Measurements from ENCODE around the gene IFT25. TPM values are rescaled to one million over a fixed set of nuclear protein-coding genes. Genes with fewer than 3 reads are reported as not detected.

The IFT25 gene
- 22.2 and 29.3 TPM in 2 replicates for total RNA-seq

GRCh38 chr1:53945433-53946251, at the start of gene IFT25:
Gene IFT25, minus strand, starts transcription at chr1:53945699. Its CDS starts 5,617 bp downstream, at chr1:53940082.

GRCh38 chr1:53946252-53947171, 1.0 kb upstream of the IFT25 start, which contains the start of gene LRRC42:
Gene LRRC42, plus strand, starts transcription at chr1:53946350. Its CDS starts 5,650 bp downstream, at chr1:53952000.

GRCh38 chr1:53893999-53894636, 51.4 kb downstream of the IFT25 start, which contains the start of gene DIO1:
Gene DIO1, plus strand, starts transcription at chr1:53894187. Its CDS starts 24 bp downstream, at chr1:53894211.

GRCh38 chr1:53889304-53890298, 55.9 kb downstream of the IFT25 start, which contains the start of gene YIPF1:
Gene YIPF1, minus strand, starts transcription at chr1:53889797. Its CDS starts 860 bp downstream, at chr1:53888937.

Other genes starting within 250 kb of the IFT25 start
- gene GLIS1, start 206.5 kb downstream of the IFT25 start, total RNA-seq: 1.6 and 1.8 TPM in 2 replicates
- gene NDC1, start 107.4 kb downstream of the IFT25 start, total RNA-seq: 9.1 and 12.6 TPM in 2 replicates
- gene YIPF1, start 55.9 kb downstream of the IFT25 start, total RNA-seq: 21.3 and 31.9 TPM in 2 replicates
- gene DIO1, start 51.5 kb downstream of the IFT25 start, total RNA-seq: not detected in 2 replicates
- gene LRRC42, start 651 bp upstream of the IFT25 start, total RNA-seq: 23.5 and 41.0 TPM in 2 replicates
- gene LDLRAD1, start 72.5 kb upstream of the IFT25 start, total RNA-seq: not detected in 2 replicates
- gene TMEM59, start 107.5 kb upstream of the IFT25 start, total RNA-seq: 437 and 450 TPM in 2 replicates
- 2.0 and 5.7 TPM in 2 replicates for gene TCEANC2, start 107.9 kb upstream of the IFT25 start, total RNA-seq
- not detected in 2 replicates for gene CDCP2, start 207.3 kb upstream of the IFT25 start, total RNA-seq